ENCODE results near the gene TGM4.

GRCh38 chr3:44885618-44886017, 11.2 kb downstream of the TGM4 start:
- no peak for TF ChIP-seq EZH2phosphoT487 (conservative IDR thresholded peaks at IDR 0.05; ENCODE audit: low read length)
- TF ChIP-seq CTCF (IDR thresholded peaks at IDR 0.05; ENCODE audit: insufficient read depth, low read length, poor library complexity, severe bottlenecking) = no peak
